SK-N-SH (cell line): ENCODE results near the gene GPD1.

Experiments
- TF ChIP-seq, protein P1 (sequence below): fragments of 200-600 bp; sonication (generic); IDR thresholded peaks from 2 replicates; pipeline ENCODE4 v1.6.1; 2017; ENCODE audit warnings: antibody characterized with exemption, mild to moderate bottlenecking, moderate library complexity
- TF ChIP-seq, protein P2 (sequence below): IDR thresholded peaks from 2 replicates; pipeline ENCODE4 v1.6.1; 2012; ENCODE audit warnings: mild to moderate bottlenecking, low read depth, low read length, moderate library complexity

- TF ChIP-seq, protein P1, sequence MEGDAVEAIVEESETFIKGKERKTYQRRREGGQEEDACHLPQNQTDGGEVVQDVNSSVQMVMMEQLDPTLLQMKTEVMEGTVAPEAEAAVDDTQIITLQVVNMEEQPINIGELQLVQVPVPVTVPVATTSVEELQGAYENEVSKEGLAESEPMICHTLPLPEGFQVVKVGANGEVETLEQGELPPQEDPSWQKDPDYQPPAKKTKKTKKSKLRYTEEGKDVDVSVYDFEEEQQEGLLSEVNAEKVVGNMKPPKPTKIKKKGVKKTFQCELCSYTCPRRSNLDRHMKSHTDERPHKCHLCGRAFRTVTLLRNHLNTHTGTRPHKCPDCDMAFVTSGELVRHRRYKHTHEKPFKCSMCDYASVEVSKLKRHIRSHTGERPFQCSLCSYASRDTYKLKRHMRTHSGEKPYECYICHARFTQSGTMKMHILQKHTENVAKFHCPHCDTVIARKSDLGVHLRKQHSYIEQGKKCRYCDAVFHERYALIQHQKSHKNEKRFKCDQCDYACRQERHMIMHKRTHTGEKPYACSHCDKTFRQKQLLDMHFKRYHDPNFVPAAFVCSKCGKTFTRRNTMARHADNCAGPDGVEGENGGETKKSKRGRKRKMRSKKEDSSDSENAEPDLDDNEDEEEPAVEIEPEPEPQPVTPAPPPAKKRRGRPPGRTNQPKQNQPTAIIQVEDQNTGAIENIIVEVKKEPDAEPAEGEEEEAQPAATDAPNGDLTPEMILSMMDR, result peak; percentile 58
- TF ChIP-seq, protein P2, sequence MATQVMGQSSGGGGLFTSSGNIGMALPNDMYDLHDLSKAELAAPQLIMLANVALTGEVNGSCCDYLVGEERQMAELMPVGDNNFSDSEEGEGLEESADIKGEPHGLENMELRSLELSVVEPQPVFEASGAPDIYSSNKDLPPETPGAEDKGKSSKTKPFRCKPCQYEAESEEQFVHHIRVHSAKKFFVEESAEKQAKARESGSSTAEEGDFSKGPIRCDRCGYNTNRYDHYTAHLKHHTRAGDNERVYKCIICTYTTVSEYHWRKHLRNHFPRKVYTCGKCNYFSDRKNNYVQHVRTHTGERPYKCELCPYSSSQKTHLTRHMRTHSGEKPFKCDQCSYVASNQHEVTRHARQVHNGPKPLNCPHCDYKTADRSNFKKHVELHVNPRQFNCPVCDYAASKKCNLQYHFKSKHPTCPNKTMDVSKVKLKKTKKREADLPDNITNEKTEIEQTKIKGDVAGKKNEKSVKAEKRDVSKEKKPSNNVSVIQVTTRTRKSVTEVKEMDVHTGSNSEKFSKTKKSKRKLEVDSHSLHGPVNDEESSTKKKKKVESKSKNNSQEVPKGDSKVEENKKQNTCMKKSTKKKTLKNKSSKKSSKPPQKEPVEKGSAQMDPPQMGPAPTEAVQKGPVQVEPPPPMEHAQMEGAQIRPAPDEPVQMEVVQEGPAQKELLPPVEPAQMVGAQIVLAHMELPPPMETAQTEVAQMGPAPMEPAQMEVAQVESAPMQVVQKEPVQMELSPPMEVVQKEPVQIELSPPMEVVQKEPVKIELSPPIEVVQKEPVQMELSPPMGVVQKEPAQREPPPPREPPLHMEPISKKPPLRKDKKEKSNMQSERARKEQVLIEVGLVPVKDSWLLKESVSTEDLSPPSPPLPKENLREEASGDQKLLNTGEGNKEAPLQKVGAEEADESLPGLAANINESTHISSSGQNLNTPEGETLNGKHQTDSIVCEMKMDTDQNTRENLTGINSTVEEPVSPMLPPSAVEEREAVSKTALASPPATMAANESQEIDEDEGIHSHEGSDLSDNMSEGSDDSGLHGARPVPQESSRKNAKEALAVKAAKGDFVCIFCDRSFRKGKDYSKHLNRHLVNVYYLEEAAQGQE, result no peak
Measured at GRCh38 chr12:50101663-50102062, 2.1 kb upstream of the GPD1 start.
